ENCODE results near the gene PLXDC1.

Gene PLXDC1

DNA sequence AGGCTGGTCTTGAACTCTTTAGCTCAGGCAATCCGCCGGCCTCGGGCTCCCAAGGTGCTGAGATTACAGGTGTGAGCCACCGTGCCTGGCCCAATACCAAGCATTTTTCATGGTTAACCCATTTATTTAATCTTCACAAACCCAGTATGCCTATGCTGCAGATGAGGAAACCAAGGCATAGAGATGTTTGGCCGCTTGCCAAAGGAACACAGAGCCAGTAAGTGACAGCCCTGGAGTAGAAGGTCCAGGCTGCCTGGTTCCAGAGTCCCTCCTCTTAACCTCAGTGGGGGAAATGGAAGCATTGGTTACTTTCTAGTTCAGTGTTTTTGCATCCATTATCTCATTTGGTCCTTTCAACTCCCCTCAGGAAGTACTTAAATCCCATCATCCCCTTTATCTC lies 29.9 kb upstream of the PLXDC1 start (continued):
- no peak for TF ChIP-seq ZNF202 (tag by site-specific recombination; IDR thresholded peaks at IDR 0.05; ENCODE audit: borderline replicate concordance)
- TF ChIP-seq, protein P1, sequence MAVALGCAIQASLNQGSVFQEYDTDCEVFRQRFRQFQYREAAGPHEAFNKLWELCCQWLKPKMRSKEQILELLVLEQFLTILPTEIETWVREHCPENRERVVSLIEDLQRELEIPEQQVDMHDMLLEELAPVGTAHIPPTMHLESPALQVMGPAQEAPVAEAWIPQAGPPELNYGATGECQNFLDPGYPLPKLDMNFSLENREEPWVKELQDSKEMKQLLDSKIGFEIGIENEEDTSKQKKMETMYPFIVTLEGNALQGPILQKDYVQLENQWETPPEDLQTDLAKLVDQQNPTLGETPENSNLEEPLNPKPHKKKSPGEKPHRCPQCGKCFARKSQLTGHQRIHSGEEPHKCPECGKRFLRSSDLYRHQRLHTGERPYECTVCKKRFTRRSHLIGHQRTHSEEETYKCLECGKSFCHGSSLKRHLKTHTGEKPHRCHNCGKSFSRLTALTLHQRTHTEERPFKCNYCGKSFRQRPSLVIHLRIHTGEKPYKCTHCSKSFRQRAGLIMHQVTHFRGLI (tag by site-specific recombination; IDR thresholded peaks at IDR 0.05): no peak
- no peak for TF ChIP-seq HOXD13 (CRISPR knock-in tag; IDR thresholded peaks at IDR 0.05; ENCODE audit: borderline replicate concordance)

DNA sequence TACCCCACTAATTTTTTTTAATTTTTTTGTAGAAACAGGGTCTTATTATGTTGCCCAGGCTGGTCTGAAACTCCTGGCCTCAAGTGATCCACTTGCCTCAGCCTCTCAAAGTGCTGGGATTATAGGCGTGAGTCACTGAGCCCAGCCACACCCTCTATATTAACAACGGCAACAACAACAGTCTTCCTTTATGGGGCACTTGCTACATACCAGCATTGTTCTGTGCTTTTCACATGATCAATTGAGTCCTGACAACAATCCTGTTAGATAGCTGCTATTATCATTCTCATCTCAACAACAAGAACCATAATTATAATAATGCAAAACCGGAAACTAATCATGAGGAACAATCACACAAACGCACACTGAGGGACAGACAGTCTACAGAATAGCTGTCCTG lies 27.1 kb upstream of the PLXDC1 start:
- ChIA-PET POLR2A (interaction anchor here (0.6 kb wide), 2 partner anchors 20 to 66 kb away, joined by 3 to 5 read pairs; no protein-coding TSS in a partner anchor), CTCF (interaction anchor here (0.5 to 6.8 kb wide), 7 partner anchors 8 to 195 kb away, joined by 3 to 183 read pairs (median 6); partner anchors contain the start of gene ARL5C)
- H3K9me3 ChIP-seq (ENCODE audit: control insufficient read depth, insufficient read depth, low read depth, low read length): no peaks in the 10 kb centered on the region
- H3K4me1 ChIP-seq (ENCODE audit: control insufficient read depth, insufficient read depth, low read length): 0 out of 2 replicates have a peak, but pooled peaks cover 7% of the 10 kb centered on the region
- H3K4me3 ChIP-seq (ENCODE audit: low read depth, low read length): no peak overlapping the region
- H3K36me3 ChIP-seq (ENCODE audit: control insufficient read depth in 2 of 2, insufficient read depth in 1 of 2, low read length in 2 of 2): peaks cover 35 to 55% of the 10 kb centered on the region in 2 experiments
- no peak overlapping the region for H3K27ac ChIP-seq (ENCODE audit: extremely low read depth, low read depth, low read length)
- TF ChIP-seq ZBTB1 (tag by site-specific recombination; IDR thresholded peaks at IDR 0.05) (no peak), ZNF335 (tag by site-specific recombination; conservative IDR thresholded peaks at IDR 0.05) (peak; percentile 76), GFI1B (tag by site-specific recombination; IDR thresholded peaks at IDR 0.05) (no peak), ZBTB20 (tag by site-specific recombination; IDR thresholded peaks at IDR 0.05) (no peak), SETDB1 (IDR thresholded peaks at IDR 0.05; ENCODE audit: insufficient read length, low read length) (no peak), TCF7L2 (IDR thresholded peaks at IDR 0.05; ENCODE audit: borderline replicate concordance, low read depth, low read length) (no peak), ZNF501 (tag by site-specific recombination; IDR thresholded peaks at IDR 0.05) (no peak), ZNF658 (tag by site-specific recombination; IDR thresholded peaks at IDR 0.05) (no peak), ZNF114 (tag by site-specific recombination; IDR thresholded peaks at IDR 0.05) (no peak), ZNF184 (tag by site-specific recombination; IDR thresholded peaks at IDR 0.05) (0 out of 2 replicates have a peak, but pooled peaks have one; percentile 47), ZSCAN23 (tag by site-specific recombination; IDR thresholded peaks at IDR 0.05) (no peak), ZNF37A (tag by site-specific recombination; IDR thresholded peaks at IDR 0.05) (no peak), ZNF510 (tag by site-specific recombination; IDR thresholded peaks at IDR 0.05; ENCODE audit: insufficient replicate concordance) (no peak), ZNF596 (tag by site-specific recombination; IDR thresholded peaks at IDR 0.05) (no peak), YY1 (tag by site-specific recombination; IDR thresholded peaks at IDR 0.05) (no peak), ZNF132 (tag by site-specific recombination; IDR thresholded peaks at IDR 0.05; ENCODE audit: borderline replicate concordance) (no peak), ZNF514 (tag by site-specific recombination; IDR thresholded peaks at IDR 0.05) (no peak), ZNF138 (tag by site-specific recombination; IDR thresholded peaks at IDR 0.05; ENCODE audit: borderline replicate concordance) (no peak), ZNF112 (tag by site-specific recombination; IDR thresholded peaks at IDR 0.05) (no peak), ZNF707 (tag by site-specific recombination; IDR thresholded peaks at IDR 0.05) (no peak)
- TF ChIP-seq, protein P2, sequence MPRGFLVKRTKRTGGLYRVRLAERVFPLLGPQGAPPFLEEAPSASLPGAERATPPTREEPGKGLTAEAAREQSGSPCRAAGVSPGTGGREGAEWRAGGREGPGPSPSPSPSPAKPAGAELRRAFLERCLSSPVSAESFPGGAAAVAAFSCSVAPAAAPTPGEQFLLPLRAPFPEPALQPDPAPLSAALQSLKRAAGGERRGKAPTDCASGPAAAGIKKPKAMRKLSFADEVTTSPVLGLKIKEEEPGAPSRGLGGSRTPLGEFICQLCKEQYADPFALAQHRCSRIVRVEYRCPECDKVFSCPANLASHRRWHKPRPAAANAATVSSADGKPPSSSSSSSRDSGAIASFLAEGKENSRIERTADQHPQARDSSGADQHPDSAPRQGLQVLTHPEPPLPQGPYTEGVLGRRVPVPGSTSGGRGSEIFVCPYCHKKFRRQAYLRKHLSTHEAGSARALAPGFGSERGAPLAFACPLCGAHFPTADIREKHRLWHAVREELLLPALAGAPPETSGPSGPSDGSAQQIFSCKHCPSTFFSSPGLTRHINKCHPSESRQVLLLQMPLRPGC (tag by site-specific recombination; IDR thresholded peaks at IDR 0.05): 0 out of 2 replicates have a peak, but pooled peaks have one; percentile 54
- TF ChIP-seq, protein P3, sequence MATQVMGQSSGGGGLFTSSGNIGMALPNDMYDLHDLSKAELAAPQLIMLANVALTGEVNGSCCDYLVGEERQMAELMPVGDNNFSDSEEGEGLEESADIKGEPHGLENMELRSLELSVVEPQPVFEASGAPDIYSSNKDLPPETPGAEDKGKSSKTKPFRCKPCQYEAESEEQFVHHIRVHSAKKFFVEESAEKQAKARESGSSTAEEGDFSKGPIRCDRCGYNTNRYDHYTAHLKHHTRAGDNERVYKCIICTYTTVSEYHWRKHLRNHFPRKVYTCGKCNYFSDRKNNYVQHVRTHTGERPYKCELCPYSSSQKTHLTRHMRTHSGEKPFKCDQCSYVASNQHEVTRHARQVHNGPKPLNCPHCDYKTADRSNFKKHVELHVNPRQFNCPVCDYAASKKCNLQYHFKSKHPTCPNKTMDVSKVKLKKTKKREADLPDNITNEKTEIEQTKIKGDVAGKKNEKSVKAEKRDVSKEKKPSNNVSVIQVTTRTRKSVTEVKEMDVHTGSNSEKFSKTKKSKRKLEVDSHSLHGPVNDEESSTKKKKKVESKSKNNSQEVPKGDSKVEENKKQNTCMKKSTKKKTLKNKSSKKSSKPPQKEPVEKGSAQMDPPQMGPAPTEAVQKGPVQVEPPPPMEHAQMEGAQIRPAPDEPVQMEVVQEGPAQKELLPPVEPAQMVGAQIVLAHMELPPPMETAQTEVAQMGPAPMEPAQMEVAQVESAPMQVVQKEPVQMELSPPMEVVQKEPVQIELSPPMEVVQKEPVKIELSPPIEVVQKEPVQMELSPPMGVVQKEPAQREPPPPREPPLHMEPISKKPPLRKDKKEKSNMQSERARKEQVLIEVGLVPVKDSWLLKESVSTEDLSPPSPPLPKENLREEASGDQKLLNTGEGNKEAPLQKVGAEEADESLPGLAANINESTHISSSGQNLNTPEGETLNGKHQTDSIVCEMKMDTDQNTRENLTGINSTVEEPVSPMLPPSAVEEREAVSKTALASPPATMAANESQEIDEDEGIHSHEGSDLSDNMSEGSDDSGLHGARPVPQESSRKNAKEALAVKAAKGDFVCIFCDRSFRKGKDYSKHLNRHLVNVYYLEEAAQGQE (tag by site-specific recombination; IDR thresholded peaks at IDR 0.05): no peak
- TF ChIP-seq, protein P4, sequence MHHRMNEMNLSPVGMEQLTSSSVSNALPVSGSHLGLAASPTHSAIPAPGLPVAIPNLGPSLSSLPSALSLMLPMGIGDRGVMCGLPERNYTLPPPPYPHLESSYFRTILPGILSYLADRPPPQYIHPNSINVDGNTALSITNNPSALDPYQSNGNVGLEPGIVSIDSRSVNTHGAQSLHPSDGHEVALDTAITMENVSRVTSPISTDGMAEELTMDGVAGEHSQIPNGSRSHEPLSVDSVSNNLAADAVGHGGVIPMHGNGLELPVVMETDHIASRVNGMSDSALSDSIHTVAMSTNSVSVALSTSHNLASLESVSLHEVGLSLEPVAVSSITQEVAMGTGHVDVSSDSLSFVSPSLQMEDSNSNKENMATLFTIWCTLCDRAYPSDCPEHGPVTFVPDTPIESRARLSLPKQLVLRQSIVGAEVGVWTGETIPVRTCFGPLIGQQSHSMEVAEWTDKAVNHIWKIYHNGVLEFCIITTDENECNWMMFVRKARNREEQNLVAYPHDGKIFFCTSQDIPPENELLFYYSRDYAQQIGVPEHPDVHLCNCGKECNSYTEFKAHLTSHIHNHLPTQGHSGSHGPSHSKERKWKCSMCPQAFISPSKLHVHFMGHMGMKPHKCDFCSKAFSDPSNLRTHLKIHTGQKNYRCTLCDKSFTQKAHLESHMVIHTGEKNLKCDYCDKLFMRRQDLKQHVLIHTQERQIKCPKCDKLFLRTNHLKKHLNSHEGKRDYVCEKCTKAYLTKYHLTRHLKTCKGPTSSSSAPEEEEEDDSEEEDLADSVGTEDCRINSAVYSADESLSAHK (tag by site-specific recombination; IDR thresholded peaks at IDR 0.05): no peak
- TF ChIP-seq, protein P5, sequence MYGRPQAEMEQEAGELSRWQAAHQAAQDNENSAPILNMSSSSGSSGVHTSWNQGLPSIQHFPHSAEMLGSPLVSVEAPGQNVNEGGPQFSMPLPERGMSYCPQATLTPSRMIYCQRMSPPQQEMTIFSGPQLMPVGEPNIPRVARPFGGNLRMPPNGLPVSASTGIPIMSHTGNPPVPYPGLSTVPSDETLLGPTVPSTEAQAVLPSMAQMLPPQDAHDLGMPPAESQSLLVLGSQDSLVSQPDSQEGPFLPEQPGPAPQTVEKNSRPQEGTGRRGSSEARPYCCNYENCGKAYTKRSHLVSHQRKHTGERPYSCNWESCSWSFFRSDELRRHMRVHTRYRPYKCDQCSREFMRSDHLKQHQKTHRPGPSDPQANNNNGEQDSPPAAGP (tag by site-specific recombination; IDR thresholded peaks at IDR 0.05): peak; percentile 63; the same call in 1 of the 2 replicates
